Measurements from ENCODE around the gene GSK3B. TPM values are rescaled to one million over a fixed set of nuclear protein-coding genes. Genes with fewer than 3 reads are reported as not detected.

Gene GSK3B
- total RNA-seq, 1 experiment from 2014 or later, result 50.0 TPM

DNA sequence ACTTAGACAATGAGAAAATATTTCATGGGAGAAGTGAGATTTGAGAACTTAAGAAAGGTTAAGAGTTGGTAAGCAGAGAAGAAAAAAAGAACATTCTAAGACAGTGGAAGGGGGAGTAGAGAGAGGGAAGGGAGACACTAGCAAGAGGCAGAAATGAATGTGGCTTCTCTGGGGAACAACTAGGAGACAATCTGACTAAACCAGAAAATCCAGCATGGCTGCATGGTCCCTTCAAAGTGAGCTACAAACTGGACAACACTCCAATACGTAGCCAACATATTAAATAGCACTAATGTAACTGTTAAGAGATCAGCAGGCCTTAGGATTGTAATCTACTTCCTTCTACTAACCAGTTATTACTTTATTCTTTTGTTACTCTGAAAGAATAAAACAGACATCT, 222.7 kb downstream of the GSK3B start:
- TF ChIP-seq TCF7L2 (IDR thresholded peaks at IDR 0.05; ENCODE audit: borderline replicate concordance, extremely low read depth, insufficient read depth, insufficient read length), result no peak
- no peak for TF ChIP-seq YY1 (IDR thresholded peaks at IDR 0.05; ENCODE audit: extremely low read depth, insufficient replicate concordance, low read depth, low read length)
- TF ChIP-seq, protein P1, sequence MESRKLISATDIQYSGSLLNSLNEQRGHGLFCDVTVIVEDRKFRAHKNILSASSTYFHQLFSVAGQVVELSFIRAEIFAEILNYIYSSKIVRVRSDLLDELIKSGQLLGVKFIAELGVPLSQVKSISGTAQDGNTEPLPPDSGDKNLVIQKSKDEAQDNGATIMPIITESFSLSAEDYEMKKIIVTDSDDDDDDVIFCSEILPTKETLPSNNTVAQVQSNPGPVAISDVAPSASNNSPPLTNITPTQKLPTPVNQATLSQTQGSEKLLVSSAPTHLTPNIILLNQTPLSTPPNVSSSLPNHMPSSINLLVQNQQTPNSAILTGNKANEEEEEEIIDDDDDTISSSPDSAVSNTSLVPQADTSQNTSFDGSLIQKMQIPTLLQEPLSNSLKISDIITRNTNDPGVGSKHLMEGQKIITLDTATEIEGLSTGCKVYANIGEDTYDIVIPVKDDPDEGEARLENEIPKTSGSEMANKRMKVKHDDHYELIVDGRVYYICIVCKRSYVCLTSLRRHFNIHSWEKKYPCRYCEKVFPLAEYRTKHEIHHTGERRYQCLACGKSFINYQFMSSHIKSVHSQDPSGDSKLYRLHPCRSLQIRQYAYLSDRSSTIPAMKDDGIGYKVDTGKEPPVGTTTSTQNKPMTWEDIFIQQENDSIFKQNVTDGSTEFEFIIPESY (IDR thresholded peaks at IDR 0.05; ENCODE audit: extremely low read depth, insufficient replicate concordance, low read length), result no peak
- no peak for TF ChIP-seq FOSL1 (IDR thresholded peaks at IDR 0.05; ENCODE audit: low read depth)
- TF ChIP-seq CEBPB (IDR thresholded peaks at IDR 0.05; ENCODE audit: low read depth), result no peak
- TF ChIP-seq CBX3 (IDR thresholded peaks at IDR 0.05; ENCODE audit: low read depth), result no peak
- TF ChIP-seq, protein P2, sequence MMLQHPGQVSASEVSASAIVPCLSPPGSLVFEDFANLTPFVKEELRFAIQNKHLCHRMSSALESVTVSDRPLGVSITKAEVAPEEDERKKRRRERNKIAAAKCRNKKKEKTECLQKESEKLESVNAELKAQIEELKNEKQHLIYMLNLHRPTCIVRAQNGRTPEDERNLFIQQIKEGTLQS (IDR thresholded peaks at IDR 0.05), result no peak
- no peak for TF ChIP-seq EGR1 (IDR thresholded peaks at IDR 0.05; ENCODE audit: low read depth)
- no peak for TF ChIP-seq SIN3A (IDR thresholded peaks at IDR 0.05; ENCODE audit: low read depth)
- intact Hi-C loops (cut with micrococcal nuclease), result no loop called here
- H3K9ac ChIP-seq (ENCODE audit: low read length), result no peak overlapping the region
- RAD21 ChIA-PET (ENCODE audit: low non-redundant PET in 1 of 2, low total read pairs in 2 of 2, uncharacterized antibody in 2 of 2, unreplicated experiment in 2 of 2), result no interaction called here
- no peak overlapping the region for H3K27ac ChIP-seq (ENCODE audit: low read depth, low read length)
- no peaks in the 10 kb centered on the region for H3K9me2 ChIP-seq (ENCODE audit: insufficient read depth)
- DNase-seq (ENCODE audit: low read depth, low spot score) (no peak), ATAC-seq (no peak)
- CTCF ChIA-PET, result no interaction called here
- no peak overlapping the region for H2AFZ ChIP-seq (ENCODE audit: low read depth, low read length, poor library complexity, severe bottlenecking)
- no peaks in the 10 kb centered on the region for H3K27me3 ChIP-seq (ENCODE audit: insufficient read depth, low read length)
- POLR2A ChIA-PET, result no interaction called here
- H3K4me2 ChIP-seq (ENCODE audit: low read length), result no peak overlapping the region
- H4K20me1 ChIP-seq (ENCODE audit: insufficient read depth), result no peaks in the 10 kb centered on the region
- H3K4me1 ChIP-seq (ENCODE audit: control insufficient read depth in 1 of 2, insufficient read depth in 2 of 2, low read length in 2 of 2), result no peaks in the 10 kb centered on the region
- H3K9me3 ChIP-seq (ENCODE audit: control insufficient read depth in 1 of 2, insufficient read depth in 1 of 2, low read depth in 1 of 2, low read length in 2 of 2), result no peaks in the 10 kb centered on the region
- H3K79me2 ChIP-seq (ENCODE audit: insufficient read depth, low read length), result no peaks in the 10 kb centered on the region
- H3K4me3 ChIP-seq (replicated peaks in 1 of 2; ENCODE audit: low read depth in 1 of 2, low read length in 2 of 2), result no peak overlapping the region
- no peaks in the 10 kb centered on the region for H3K36me3 ChIP-seq (ENCODE audit: control insufficient read depth in 1 of 2, insufficient read depth in 2 of 2, low read length in 2 of 2)
- BruUV-seq (replicated peaks), result no TSS peak

Data from HCT116 (cell line).